ENCODE data around the gene SPATS2.

GRCh38 chr12:49552014-49552413, 184.8 kb downstream of the SPATS2 start:
- no peak for TF ChIP-seq CTCF (IDR thresholded peaks at IDR 0.05; ENCODE audit: insufficient read depth, low read length, poor library complexity, severe bottlenecking)
- no peak for TF ChIP-seq EZH2phosphoT487 (conservative IDR thresholded peaks at IDR 0.05; ENCODE audit: low read length)

All from SU-DHL-6 (cell line).